Heart left ventricle (tissue), 13 donors: ENCODE results near the gene YIPF3.

Experiments used
- CTCF ChIP-seq, 12 donors: fragments of 200-600 bp; sonication (generic) in 4 of 12; IDR thresholded peaks; one replicate each; pipeline versions ENCODE4 v1.5.0 to v1.8.0; 2018 to 2022; ENCODE audit warnings: antibody characterized with exemption in 12 of 12, mild to moderate bottlenecking in 5 of 12
- POLR2A ChIP-seq, 2 donors: fragments of 450-650 bp; IDR thresholded peaks; one replicate each; pipeline ENCODE4 v1.6.1; 2017; ENCODE audit warnings: antibody characterized with exemption in 2 of 2, mild to moderate bottlenecking in 2 of 2, moderate library complexity in 2 of 2
- donor health status: ischemic (EF 13 %, LVEDD 7.1; RV severe dilation, severe dysfunction).
- donor health status: DM: no; HTN: yes; CAD: no.
- donor health status: DM: no; HTN: no; CAD: no.
- donor health status: ischemic (EF 25% LVEDD 6.9; RV normal size, moderate dysfunction).
- donor health status: ischemic (EF 25% LVEDD 5.7; RV mildly dilated, moderate dysfunction).
- donor health status: ischemic (EF 35%, LVEDD 5.7; RV mildly dilated, moderate dysfunction).
- donor health status: nonischemic (EF 11% LVEDD 7.7; RV severe dilation, severe dysfunction).
- donor health status: DM: yes; HTN: yes; CAD: no.
- donor health status: PGD.
- donor health status: ischemic (EF 29% LVEDD 5.4; RV normal size, mild dysfunction).
- donor health status: nonischemic (EF 23%, LVEDD 6.1; RV moderate dilation, normal function).

- no peak for TF ChIP-seq CTCF (IDR thresholded peaks at IDR 0.05)
- TF ChIP-seq POLR2A (IDR thresholded peaks at IDR 0.05) = no peak
Measured at GRCh38 chr6:43469947-43470346, 46.8 kb downstream of the YIPF3 start.
